Activated T-cell treated with anti-CD3 and anti-CD28 coated beads, Interleukin-2, amount 50 U/mL, for 72 hours (primary cell): ENCODE measurements around the gene ACTN1. TPM values are rescaled to one million over a fixed set of nuclear protein-coding genes. Genes with fewer than 3 reads are reported as not detected.
A peak's percentile ranks its signal among the peaks of the same experiment; 100 is the strongest.

Source experiments
- ATAC-seq, 2 donors: fragments of 150-1000 bp; cut with Tn5 transposase; replicated peaks in 1 of 2; 2 replicates each; pipeline ENCODE4 v1.10.0; 2021; ENCODE audit warnings: moderate library complexity in 2 of 2, mild to moderate bottlenecking in 1 of 2
- DNase-seq, 2 donors: peaks; one replicate each; pipeline ENCODE4 v3.0.0; 2021 to 2022; ENCODE audit warnings: mixed read lengths in 1 of 2
- H3K27ac Mint-ChIP-seq: one replicate; pipeline ENCODE4 v1.8.0; 2022; ENCODE audit warnings: mild to moderate bottlenecking, moderate library complexity, mixed read lengths
- H3K27me3 Mint-ChIP-seq: one replicate; pipeline ENCODE4 v1.8.0; 2022; ENCODE audit warnings: low read depth, mixed read lengths
- H3K36me3 Mint-ChIP-seq, 2 donors: one replicate each; pipeline ENCODE4 v1.8.0; 2022; ENCODE audit warnings: mixed read lengths in 2 of 2, mild to moderate bottlenecking in 1 of 2; ENCODE audit not compliant: insufficient read depth in 2 of 2
- H3K4me1 Mint-ChIP-seq: one replicate; pipeline ENCODE4 v1.8.0; 2022; ENCODE audit warnings: low read depth, mixed read lengths
- H3K4me3 Mint-ChIP-seq, 2 donors: one replicate each; pipeline ENCODE4 v1.8.0; 2022; ENCODE audit warnings: mild to moderate bottlenecking in 2 of 2, mixed read lengths in 2 of 2, moderate library complexity in 2 of 2
- H3K9me3 Mint-ChIP-seq, 2 donors: one replicate each; pipeline ENCODE4 v1.8.0; 2022; ENCODE audit warnings: mixed read lengths in 2 of 2
- total RNA-seq, 2 donors: library from RNA; stranded (reverse); gene quantifications; one replicate each; pipeline ENCODE4 v1.2.3, GENCODE V29; 2022

Gene ACTN1
- total RNA-seq, 2 donors from 2014 or later = 42.6 to 50.7 TPM

DNA sequence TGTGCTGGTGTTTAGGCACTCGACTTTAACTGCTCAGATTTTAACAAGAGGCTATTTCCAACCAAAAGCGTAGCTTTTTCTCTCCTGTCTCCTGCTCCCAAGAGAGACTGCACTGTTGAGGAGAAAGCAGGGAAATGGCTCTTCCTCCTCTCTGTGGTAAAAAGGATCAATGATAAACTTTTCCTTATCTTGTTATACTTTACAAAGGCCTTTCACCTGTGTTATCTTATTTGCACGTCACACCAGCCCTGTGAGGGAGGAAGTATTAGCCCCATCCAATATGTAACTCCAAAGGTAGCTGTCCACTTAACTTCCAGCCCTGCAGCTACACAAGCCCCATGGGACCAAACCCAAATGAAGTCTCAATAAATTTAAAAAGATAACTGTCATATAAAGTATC lies 153.4 kb downstream of the ACTN1 start:
- peaks cover 22% of the 10 kb centered on the region for H3K4me1 Mint-ChIP-seq
- DNase-seq (no peak), ATAC-seq (no peak)
- H3K4me3 Mint-ChIP-seq = no peak overlapping the region
- no peaks in the 10 kb centered on the region for H3K27me3 Mint-ChIP-seq
- H3K27ac Mint-ChIP-seq = no peak overlapping the region
- no peaks in the 10 kb centered on the region for H3K9me3 Mint-ChIP-seq
- H3K36me3 Mint-ChIP-seq = no peaks in the 10 kb centered on the region

GRCh38 chr14:68824517-68825347 lies 154.4 kb downstream of the ACTN1 start:
- H3K36me3 Mint-ChIP-seq = no peaks in the 10 kb centered on the region
- H3K4me1 Mint-ChIP-seq = peaks cover 32% of the 10 kb centered on the region
- peak; percentile 51 to 65 for DNase-seq
- peak; percentile 45 to 51 for ATAC-seq
- no peaks in the 10 kb centered on the region for H3K9me3 Mint-ChIP-seq
- H3K27me3 Mint-ChIP-seq = no peaks in the 10 kb centered on the region
- H3K4me3 Mint-ChIP-seq = no peak overlapping the region
- no peak overlapping the region for H3K27ac Mint-ChIP-seq

DNA sequence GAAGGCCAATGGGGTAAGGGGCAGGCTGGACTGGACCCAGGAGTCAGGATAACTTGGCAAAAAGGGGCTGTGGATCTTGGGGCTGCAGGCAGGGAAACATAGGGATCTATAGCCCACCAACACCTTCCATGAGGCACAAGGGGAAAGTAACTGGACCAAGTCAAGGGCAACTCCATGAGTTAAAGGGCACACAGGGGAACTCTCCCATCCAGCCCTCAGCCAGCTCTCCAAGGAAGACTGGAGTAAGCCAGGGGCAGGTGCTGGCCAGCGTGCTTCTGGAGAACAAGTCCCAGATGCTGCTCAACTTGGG lies 154.9 kb downstream of the ACTN1 start:
- no peak overlapping the region for H3K4me3 Mint-ChIP-seq
- H3K9me3 Mint-ChIP-seq = no peaks in the 10 kb centered on the region
- peaks cover 37% of the 10 kb centered on the region for H3K4me1 Mint-ChIP-seq
- no peak for ATAC-seq
- no peak overlapping the region for H3K27ac Mint-ChIP-seq
- DNase-seq = no peak
- no peaks in the 10 kb centered on the region for H3K27me3 Mint-ChIP-seq
- no peaks in the 10 kb centered on the region for H3K36me3 Mint-ChIP-seq

Other genes with a start within 250 kb of the ACTN1 start
- gene ZFP36L1, start 186.2 kb downstream of the ACTN1 start, total RNA-seq = 10 to 100 TPM; 95.0 TPM
- 10 to 100 TPM; 52.3 to 53.5 TPM for gene DCAF5, start 173.8 kb upstream of the ACTN1 start, total RNA-seq
- 10 to 100 TPM; 11.3 to 16.3 TPM for gene EXD2, start 212.2 kb upstream of the ACTN1 start, total RNA-seq